ENCODE data around the gene STOML1.

Gene STOML1

GRCh38 chr15:73991726-73992593, at the start of gene STOML1:
STOML1 (minus strand) TSS chr15:73992295; CDS start chr15:73992223, 72 bp downstream.
- TF ChIP-seq, protein P1, sequence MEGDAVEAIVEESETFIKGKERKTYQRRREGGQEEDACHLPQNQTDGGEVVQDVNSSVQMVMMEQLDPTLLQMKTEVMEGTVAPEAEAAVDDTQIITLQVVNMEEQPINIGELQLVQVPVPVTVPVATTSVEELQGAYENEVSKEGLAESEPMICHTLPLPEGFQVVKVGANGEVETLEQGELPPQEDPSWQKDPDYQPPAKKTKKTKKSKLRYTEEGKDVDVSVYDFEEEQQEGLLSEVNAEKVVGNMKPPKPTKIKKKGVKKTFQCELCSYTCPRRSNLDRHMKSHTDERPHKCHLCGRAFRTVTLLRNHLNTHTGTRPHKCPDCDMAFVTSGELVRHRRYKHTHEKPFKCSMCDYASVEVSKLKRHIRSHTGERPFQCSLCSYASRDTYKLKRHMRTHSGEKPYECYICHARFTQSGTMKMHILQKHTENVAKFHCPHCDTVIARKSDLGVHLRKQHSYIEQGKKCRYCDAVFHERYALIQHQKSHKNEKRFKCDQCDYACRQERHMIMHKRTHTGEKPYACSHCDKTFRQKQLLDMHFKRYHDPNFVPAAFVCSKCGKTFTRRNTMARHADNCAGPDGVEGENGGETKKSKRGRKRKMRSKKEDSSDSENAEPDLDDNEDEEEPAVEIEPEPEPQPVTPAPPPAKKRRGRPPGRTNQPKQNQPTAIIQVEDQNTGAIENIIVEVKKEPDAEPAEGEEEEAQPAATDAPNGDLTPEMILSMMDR (IDR thresholded peaks at IDR 0.05; ENCODE audit: borderline replicate concordance, control extremely low read depth, extremely low read depth, insufficient read depth, missing control alignments), result peak; percentile 99
- peak; percentile 97 for DNase-seq (ENCODE audit: low spot score)
- in situ Hi-C loops (cut with MboI; ENCODE audit: low sequenced_read_pairs, unreplicated experiment), result no loop called here

- TF ChIP-seq, protein P1 (IDR thresholded peaks at IDR 0.05; ENCODE audit: borderline replicate concordance, control extremely low read depth, extremely low read depth, insufficient read depth, missing control alignments), result no peak
- no peak for DNase-seq (ENCODE audit: low spot score)
- in situ Hi-C loops (cut with MboI; ENCODE audit: low sequenced_read_pairs, unreplicated experiment), result no loop called here
Observed at GRCh38 chr15:74041311-74041756, 49.2 kb upstream of the STOML1 start.

DNA sequence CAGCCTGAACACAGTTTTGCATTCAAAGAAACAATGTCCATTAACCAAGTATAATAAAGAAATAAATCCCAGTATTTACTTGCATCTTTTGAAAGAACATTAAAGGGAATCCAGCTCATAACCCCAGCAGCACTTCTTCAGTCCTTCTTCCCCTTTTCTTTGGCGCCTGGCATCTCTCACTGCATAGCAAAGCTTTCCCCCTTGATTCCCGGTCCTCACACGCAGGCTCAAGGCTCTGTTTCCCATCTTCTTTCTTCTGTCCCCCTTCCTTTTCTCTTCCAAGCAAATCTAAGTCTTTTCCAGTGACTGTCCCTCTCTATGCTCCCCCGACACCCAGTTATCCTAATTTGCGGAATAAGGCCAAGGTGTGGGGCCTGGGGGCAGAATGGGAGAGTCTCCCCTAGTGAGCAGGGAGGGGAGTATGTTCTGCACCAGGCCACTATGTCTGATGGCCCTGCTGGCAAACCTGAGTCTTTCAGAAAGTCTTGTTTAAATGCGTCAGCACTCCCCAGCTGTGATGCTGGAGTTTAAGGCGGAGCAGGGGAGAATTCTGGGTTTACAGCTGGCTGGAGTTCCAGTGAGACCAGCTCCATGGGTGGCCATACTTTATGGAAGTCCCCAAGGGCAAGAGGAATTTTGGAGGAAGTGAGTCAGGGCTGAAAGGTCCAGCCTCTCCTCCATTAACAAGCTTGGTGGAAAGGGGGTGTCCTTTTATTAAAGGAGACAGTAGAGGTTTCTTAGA, 48.2 kb upstream of the STOML1 start:
- in situ Hi-C loops (cut with MboI; ENCODE audit: low sequenced_read_pairs, unreplicated experiment), result no loop called here
- no peak for DNase-seq (ENCODE audit: low spot score)
- TF ChIP-seq, protein P1 (IDR thresholded peaks at IDR 0.05; ENCODE audit: borderline replicate concordance, control extremely low read depth, extremely low read depth, insufficient read depth, missing control alignments), result no peak

DNA sequence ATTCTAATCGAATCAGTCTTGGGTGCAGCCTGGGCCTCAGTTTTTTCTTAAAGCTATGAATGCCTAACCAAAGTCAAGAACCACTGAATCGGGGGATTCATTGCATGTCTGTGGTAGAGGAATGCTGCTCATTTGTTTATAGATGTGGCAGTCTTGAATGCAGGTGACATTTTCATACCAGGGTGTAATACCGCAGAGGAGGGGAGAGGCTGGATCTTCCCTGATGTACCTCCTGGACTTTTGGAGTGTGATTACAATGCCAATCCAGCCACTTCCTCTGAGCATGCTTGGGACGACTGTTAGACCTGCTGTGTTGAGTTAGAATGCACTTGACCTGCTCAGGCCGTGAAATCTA, 47.5 kb upstream of the STOML1 start:
- in situ Hi-C loops (cut with MboI; ENCODE audit: low sequenced_read_pairs, unreplicated experiment), result no loop called here
- TF ChIP-seq, protein P1 (IDR thresholded peaks at IDR 0.05; ENCODE audit: borderline replicate concordance, control extremely low read depth, extremely low read depth, insufficient read depth, missing control alignments), result no peak
- no peak for DNase-seq (ENCODE audit: low spot score)

DNA sequence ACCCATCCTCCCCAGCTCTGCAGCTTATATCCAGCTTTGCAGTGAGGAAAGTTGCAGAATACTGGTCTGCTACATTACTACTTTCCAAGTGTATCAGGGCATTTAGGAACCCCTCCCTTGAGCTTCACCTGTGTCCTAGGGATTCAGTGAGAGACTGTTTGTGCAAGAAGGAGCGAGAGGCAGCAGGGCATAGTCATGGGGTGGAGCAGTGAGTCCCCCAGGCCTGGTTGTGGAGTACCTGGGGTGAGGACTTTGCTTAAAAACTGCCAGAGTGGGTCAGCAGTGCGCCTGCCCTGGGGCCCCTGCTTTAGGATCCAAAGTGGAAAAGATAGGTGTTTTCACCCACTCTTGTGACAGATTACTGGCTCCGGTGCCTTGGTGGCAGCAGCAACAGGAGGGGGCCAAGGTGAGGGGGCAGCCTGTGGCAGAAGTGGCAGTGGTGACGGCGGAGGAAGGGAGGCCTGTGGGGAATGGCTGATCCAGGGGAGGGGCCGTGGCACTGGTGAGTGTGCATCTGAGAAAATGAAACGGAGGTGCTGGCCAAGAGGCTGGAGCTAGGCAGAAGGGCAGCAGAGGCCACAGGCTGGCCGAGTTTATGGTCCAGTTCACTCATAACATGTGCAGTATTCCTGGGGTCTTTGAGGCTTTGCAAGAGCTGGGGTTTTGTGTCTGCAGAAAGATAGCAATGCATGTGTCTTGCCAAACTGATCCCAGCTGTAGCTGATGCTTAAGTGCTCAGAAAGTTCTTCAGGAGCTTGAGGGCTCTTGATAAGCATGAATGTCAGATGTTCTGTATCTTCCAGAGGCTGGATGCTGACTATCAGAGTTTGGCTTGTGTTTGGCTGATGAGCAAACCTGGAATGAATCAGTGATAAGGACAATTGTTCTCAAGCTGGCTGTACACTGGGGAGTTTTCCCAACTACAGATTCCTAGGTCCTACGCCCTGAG, 46.9 kb upstream of the STOML1 start:
- in situ Hi-C loops (cut with MboI; ENCODE audit: low sequenced_read_pairs, unreplicated experiment), result no loop called here
- DNase-seq (ENCODE audit: low spot score), result no peak
- TF ChIP-seq, protein P1 (IDR thresholded peaks at IDR 0.05; ENCODE audit: borderline replicate concordance, control extremely low read depth, extremely low read depth, insufficient read depth, missing control alignments), result no peak

Data from GM13976 (cell line).